H1 (cell line): Measurements from ENCODE around the gene DKKL1. TPM values are rescaled to one million over a fixed set of nuclear protein-coding genes. Genes with fewer than 3 reads are reported as not detected.

Source experiments
- CTCF ChIA-PET: fragments of 300-600 bp; sonication (Branson Sonifier 250); formaldehyde crosslinking; loops from one replicate; lab custom pipeline; 2021; ENCODE audit not compliant: partially characterized antibody; lab: Charles Lee
- POLR2A ChIA-PET: fragments of 300-600 bp; sonication (Branson Sonifier 250); formaldehyde crosslinking; loops from one replicate; lab custom pipeline; 2021; ENCODE audit warnings: inconsistent platforms; ENCODE audit not compliant: partially characterized antibody; lab: Charles Lee
- DNase-seq, 2 experiments: peaks; one replicate each; pipeline versions ENCODE4 v3.0.0 to v3.0.0-alpha.2; 2010 to 2022; ENCODE audit warnings: low spot score in 2 of 2, low read depth in 1 of 2, mixed read lengths in 1 of 2
- FAIRE-seq: peaks from 2 replicates; lab custom pipeline; 2011; peaks lifted over from hg19 to GRCh38; lab: Jason Lieb, UNC
- H2AFZ ChIP-seq: 2 replicates; pipeline ENCODE4 v1.8.1; 2012; ENCODE audit warnings: low read length, inconsistent platforms
- H2AK5ac ChIP-seq: 2 replicates; pipeline ENCODE4 v1.6.1; 2013; ENCODE audit warnings: low read depth, low read length
- H2BK120ac ChIP-seq: replicated peaks from 2 replicates; pipeline ENCODE3; 2013; ENCODE audit warnings: low read depth, low read length, inconsistent platforms
- H2BK12ac ChIP-seq: 2 replicates; pipeline ENCODE4 v1.6.1; 2013; ENCODE audit warnings: low read depth, low read length
- H2BK15ac ChIP-seq: 2 replicates; pipeline ENCODE4 v1.6.1; 2013; ENCODE audit warnings: low read length
- H2BK20ac ChIP-seq: 2 replicates; pipeline ENCODE4 v1.6.1; 2013; ENCODE audit warnings: low read length
- H2BK5ac ChIP-seq: 2 replicates; pipeline ENCODE4 v1.6.1; 2013; ENCODE audit warnings: low read depth, low read length
- H3K14ac ChIP-seq: 2 replicates; pipeline ENCODE4 v1.6.1; 2013; ENCODE audit warnings: inconsistent platforms; ENCODE audit not compliant: insufficient read length
- H3K18ac ChIP-seq: 2 replicates; pipeline ENCODE4 v1.6.1; 2013; ENCODE audit warnings: low read length; ENCODE audit errors: extremely low read depth
- H3K23ac ChIP-seq: 2 replicates; pipeline ENCODE4 v1.6.1; 2013; ENCODE audit warnings: inconsistent platforms; ENCODE audit not compliant: insufficient read length
- H3K23me2 ChIP-seq: 2 replicates; pipeline ENCODE4 v1.6.1; 2013; ENCODE audit warnings: low read depth, low read length
- H3K27ac ChIP-seq: 2 replicates; pipeline ENCODE4 v1.6.1; 2011; ENCODE audit warnings: low read depth, low read length, inconsistent platforms
- H3K27me3 ChIP-seq, 4 experiments: replicated peaks in 1 of 4; 1 replicate in 1 of 4; 2 replicates in 3 of 4; pipeline versions ENCODE4 v1.6.1 to v1.8.1; 2011 to 2013; ENCODE audit warnings: low read length in 3 of 4, mild to moderate bottlenecking in 3 of 4, inconsistent platforms in 2 of 4, mixed read lengths in 2 of 4, moderate library complexity in 1 of 4; ENCODE audit not compliant: control insufficient read depth in 3 of 4, insufficient read depth in 3 of 4; ENCODE audit errors: extremely low read depth in 1 of 4
- H3K36me3 ChIP-seq, 4 experiments: 2 replicates each; pipeline versions ENCODE4 v1.6.1 to v1.8.1; 2011 to 2013; ENCODE audit warnings: mild to moderate bottlenecking in 4 of 4, low read length in 3 of 4, moderate library complexity in 2 of 4, control low read depth in 1 of 4, inconsistent platforms in 1 of 4; ENCODE audit not compliant: insufficient read depth in 4 of 4, control insufficient read depth in 2 of 4
- H3K4ac ChIP-seq: replicated peaks from 2 replicates; pipeline ENCODE3; 2013; ENCODE audit warnings: low read length, low read depth, mixed read lengths, inconsistent platforms; ENCODE audit not compliant: insufficient read length
- H3K4me1 ChIP-seq, 4 experiments: replicated peaks in 1 of 4; 1 replicate in 1 of 4; 2 replicates in 3 of 4; pipeline versions ENCODE4 v1.6.1 to v1.8.1; 2011 to 2013; ENCODE audit warnings: low read length in 3 of 4, inconsistent platforms in 2 of 4, mixed read lengths in 1 of 4; ENCODE audit not compliant: insufficient read depth in 4 of 4, control insufficient read depth in 3 of 4
- H3K4me2 ChIP-seq, 2 experiments: 2 replicates each; pipeline versions ENCODE4 v1.6.1 to v1.8.1; 2011 to 2013; ENCODE audit warnings: low read depth in 2 of 2, low read length in 2 of 2, control low read depth in 1 of 2, inconsistent platforms in 1 of 2, mild to moderate bottlenecking in 1 of 2; ENCODE audit not compliant: insufficient read depth in 1 of 2
- H3K4me3 ChIP-seq, 4 experiments: fragments of 200-600, 300-600 bp in 1 of 4; sonication (generic), shearing (Covaris generic), sonication (Bioruptor Twin) in 1 of 4; 2 replicates each; pipeline versions ENCODE4 v1.5.1 to v1.8.1; 2011 to 2016; ENCODE audit warnings: low read length in 4 of 4, low read depth in 3 of 4, control low read depth in 2 of 4, inconsistent platforms in 2 of 4, mild to moderate bottlenecking in 2 of 4, mixed read lengths in 1 of 4, moderate library complexity in 1 of 4; ENCODE audit not compliant: insufficient read depth in 2 of 4; ENCODE audit errors: extremely low read depth in 1 of 4
- H3K56ac ChIP-seq: replicated peaks from 2 replicates; pipeline ENCODE3; 2013; ENCODE audit warnings: low read depth, mild to moderate bottlenecking, mixed read lengths, low read length, inconsistent platforms; ENCODE audit not compliant: insufficient read length
- H3K79me1 ChIP-seq: 2 replicates; pipeline ENCODE4 v1.6.1; 2013; ENCODE audit warnings: low read depth, low read length, control low read depth
- H3K79me2 ChIP-seq, 2 experiments: 2 replicates each; pipeline versions ENCODE4 v1.6.1 to v1.8.1; 2012 to 2013; ENCODE audit warnings: low read length in 2 of 2, mild to moderate bottlenecking in 2 of 2, inconsistent platforms in 1 of 2; ENCODE audit not compliant: insufficient read depth in 2 of 2, control insufficient read depth in 1 of 2
- H3K9ac ChIP-seq, 4 experiments: replicated peaks in 1 of 4; 1 replicate in 1 of 4; 2 replicates in 3 of 4; pipeline versions ENCODE4 v1.6.1 to v1.8.1; 2011 to 2013; ENCODE audit warnings: low read depth in 3 of 4, low read length in 3 of 4, control low read depth in 2 of 4, mild to moderate bottlenecking in 2 of 4, moderate library complexity in 2 of 4, inconsistent platforms in 1 of 4; ENCODE audit errors: extremely low read depth in 1 of 4
- H3K9me3 ChIP-seq, 2 experiments: 2 replicates each; pipeline versions ENCODE4 v1.6.1 to v1.8.1; 2012 to 2013; ENCODE audit warnings: mild to moderate bottlenecking in 2 of 2, moderate library complexity in 2 of 2, control low read depth in 1 of 2, inconsistent platforms in 1 of 2, low read depth in 1 of 2, low read length in 1 of 2, mixed read lengths in 1 of 2; ENCODE audit not compliant: insufficient read depth in 2 of 2
- H4K20me1 ChIP-seq, 2 experiments: replicated peaks in 1 of 2; 2 replicates each; pipeline versions ENCODE3 to v1.8.1; 2011 to 2013; ENCODE audit warnings: inconsistent platforms in 2 of 2, low read length in 2 of 2, mild to moderate bottlenecking in 1 of 2; ENCODE audit not compliant: insufficient read depth in 2 of 2, control insufficient read depth in 1 of 2
- H4K5ac ChIP-seq: 2 replicates; pipeline ENCODE4 v1.6.1; 2013; ENCODE audit warnings: low read length, low read depth, mixed read lengths, inconsistent platforms; ENCODE audit not compliant: insufficient read length
- H4K8ac ChIP-seq: 2 replicates; pipeline ENCODE4 v1.8.0; 2013; ENCODE audit warnings: mild to moderate bottlenecking, moderate library complexity, low read length, inconsistent platforms; ENCODE audit not compliant: insufficient read depth; ENCODE audit errors: extremely low read depth
- H4K91ac ChIP-seq: replicated peaks from 2 replicates; pipeline ENCODE3; 2013; ENCODE audit warnings: low read length, mixed read lengths, inconsistent platforms; ENCODE audit not compliant: insufficient read length
- E2F6 ChIP-seq: IDR thresholded peaks from 2 replicates; pipeline ENCODE4 v1.6.1; 2012; ENCODE audit warnings: inconsistent platforms
- HDAC2 ChIP-seq, 2 experiments: fragments of 300-600 bp in 1 of 2; sonication (generic) in 1 of 2; IDR thresholded peaks; 2 replicates each; pipeline ENCODE4 v1.6.1; 2011 to 2012; ENCODE audit warnings: low read depth in 2 of 2, low read length in 2 of 2, mild to moderate bottlenecking in 2 of 2, moderate library complexity in 2 of 2, borderline replicate concordance in 1 of 2, inconsistent platforms in 1 of 2
- JUND ChIP-seq: IDR thresholded peaks from 2 replicates; pipeline ENCODE4 v1.6.1; 2011; ENCODE audit warnings: mild to moderate bottlenecking, improper control_type of control experiment, low read length
- KDM5A ChIP-seq: fragments of 200-600 bp; IDR thresholded peaks from 2 replicates; pipeline ENCODE4 v1.7.1; 2012; ENCODE audit warnings: mild to moderate bottlenecking, low read length, inconsistent platforms, mixed read lengths
- NANOG ChIP-seq: IDR thresholded peaks from 2 replicates; pipeline ENCODE4 v1.6.1; 2011; ENCODE audit warnings: low read length, low read depth, mild to moderate bottlenecking, inconsistent platforms; ENCODE audit not compliant: insufficient read depth, poor library complexity, severe bottlenecking
- SIX5 ChIP-seq: IDR thresholded peaks from 2 replicates; pipeline ENCODE4 v1.6.1; 2011; ENCODE audit warnings: mild to moderate bottlenecking, low read depth, low read length
- SP4 ChIP-seq: IDR thresholded peaks from 2 replicates; pipeline ENCODE4 v1.6.1; 2012; ENCODE audit warnings: low read length, inconsistent platforms
- SUZ12 ChIP-seq: fragments of 200-600 bp; sonication (generic); IDR thresholded peaks from 2 replicates; pipeline ENCODE4 v1.6.1; 2012; ENCODE audit warnings: mild to moderate bottlenecking, inconsistent platforms, low read length, moderate library complexity, mixed read lengths
- WGBS, 2 experiments: shearing (Covaris generic) in 1 of 2; methylation state at CpG; one replicate each; pipeline versions ENCODE4 v1.1.6 to v1.1.7; 2013 to 2015; ENCODE audit warnings: low lambda C conversion rate in 2 of 2, mixed read lengths in 2 of 2, inconsistent platforms in 1 of 2, low coverage in 1 of 2, missing lambda C conversion rate in 1 of 2; ENCODE audit not compliant: insufficient replicate concordance in 2 of 2, insufficient coverage in 1 of 2, insufficient read length in 1 of 2; ENCODE audit errors: extremely low coverage in 1 of 2, missing lambda C conversion rate in 1 of 2; 5-methylcytosine and 5-hydroxymethylcytosine counted together
- polyA plus RNA-seq, 7 experiments: library from polyadenylated mRNA; depleted of rRNA in 3 of 7; stranded (reverse) in 5 of 7; unstranded in 2 of 7; fragments of >200 nt in 5 of 7; fragments of 200-250 nt in 2 of 7; gene quantifications; 1 replicate in 5 of 7; 2 replicates in 1 of 7; 4 replicates in 1 of 7; pipeline versions ENCODE4 v1.2.1 to v1.2.3, GENCODE V29; 2011 to 2013; ENCODE audit warnings: missing spikeins in 2 of 7, mixed read lengths in 2 of 7
- total RNA-seq: library from RNA; stranded (reverse); fragmentation: NEBNext Ultra II Directional; extraction: Animal tissue kit (Norgen Biotek cat#: 25700); gene quantifications from 2 replicates; pipeline ENCODE4 v1.2.1, GENCODE V29; 2021

The DKKL1 gene
- total and polyA plus RNA-seq, 2 of the 8 experiments (the other 6 are each of a cell fraction or from before 2014, with no cell fraction given) = 2.6 to 6.8 TPM

DNA sequence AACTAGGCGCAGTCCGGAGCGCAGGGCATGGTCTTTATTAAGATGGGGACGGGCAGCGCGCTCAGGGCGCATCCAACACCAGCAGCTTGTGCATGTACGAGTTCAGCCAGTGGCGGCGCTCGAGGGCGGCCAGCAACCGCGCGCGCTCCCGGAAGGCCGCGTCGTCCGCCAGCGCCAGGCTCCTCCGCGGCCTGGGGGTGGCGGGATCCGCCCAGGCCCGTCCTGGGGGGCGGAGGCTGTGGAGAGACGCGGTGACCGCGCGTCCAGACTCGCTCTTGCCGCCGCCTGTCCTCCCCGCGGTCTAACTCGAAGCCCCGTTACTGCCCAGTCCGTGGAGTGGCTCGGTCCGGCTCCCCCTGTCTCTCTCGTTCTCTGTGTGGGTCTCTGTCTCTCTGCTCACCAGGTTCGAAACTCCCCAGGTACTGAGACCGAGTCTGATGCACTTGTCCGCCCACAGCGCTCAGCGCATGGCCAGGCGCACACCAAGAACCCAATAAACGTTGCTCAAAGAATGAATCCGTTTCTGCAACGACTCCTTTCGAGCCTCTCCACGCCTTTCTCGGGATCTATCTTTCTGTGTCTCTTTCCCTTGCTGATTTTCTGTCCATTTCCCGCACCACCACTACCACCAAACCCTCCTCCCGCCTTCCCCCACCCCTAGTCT lies 58.9 kb downstream of the DKKL1 start:
- Histone ChIP-seq H3K4me1 (peaks cover 7 to 29% (median 19%) of the 10 kb centered on the region in 4 experiments), H3K23ac (no peak overlapping the region), H4K5ac (peak overlapping the region; percentile 12), H3K9ac (no peak overlapping the region), H4K8ac (no peak overlapping the region; the same call in none of the 2 replicates), H2BK120ac (no peak overlapping the region), H2AK5ac (no peak overlapping the region), H2AFZ (peak overlapping the region; percentile 17; the same call in 1 of the 2 replicates), H3K36me3 (no peaks in the 10 kb centered on the region), H2BK20ac (no peak overlapping the region), H3K4me2 (peak overlapping the region; percentile 85 to 88), H4K91ac (no peak overlapping the region), H4K20me1 (no peaks in the 10 kb centered on the region), H3K79me1 (no peaks in the 10 kb centered on the region), H2BK15ac (peak overlapping the region; percentile 82; the same call in 1 of the 2 replicates), H3K4ac (no peak overlapping the region), H3K27me3 (peaks cover 23 to 61% (median 56%) of the 10 kb centered on the region in 4 experiments), H2BK5ac (no peak overlapping the region), H3K27ac (no peak overlapping the region), H3K9me3 (no peaks in the 10 kb centered on the region), H2BK12ac (no peak overlapping the region; the same call in 1 of the 2 replicates), H3K23me2 (peaks cover 12% of the 10 kb centered on the region; the same call in 1 of the 2 replicates), H3K18ac (peak overlapping the region; percentile 51), H3K14ac (no peak overlapping the region), H3K4me3 (peak overlapping the region in 3 of 4 experiments; percentile 23 to 59 (median 28); a peak in 5 of 8 replicates), H3K79me2 (no peaks in the 10 kb centered on the region), H3K56ac (no peak overlapping the region)
- 6% methylated on average over 44 of the region's 58 CpGs; no CpG with 5 or more reads in 1 of the 2 experiments for WGBS, 2 experiments
- no peak for FAIRE-seq
- POLR2A ChIA-PET = interaction anchor here (0.9 to 1.4 kb wide), 3 partner anchors 9 to 25 kb away, joined by 3 to 4 read pairs (median 4); no protein-coding TSS in a partner anchor
- CTCF ChIA-PET = interaction anchor here (0.6 to 14.7 kb wide), 11 partner anchors 9 to 57 kb away, joined by 3 to 291 read pairs (median 6); partner anchors contain the start of gene PIH1D1
- DNase-seq = peak in 1 of 2 experiments; percentile 93
- TF ChIP-seq HDAC2 (IDR thresholded peaks at IDR 0.05; ENCODE audit: borderline replicate concordance in 1 of 2, low read depth in 2 of 2, low read length in 2 of 2) = 0 out of 4 replicates have a peak, but pooled peaks of 1 of the 2 experiments have one; percentile 64
- TF ChIP-seq SIX5 = no peak
- no peak for TF ChIP-seq NANOG
- TF ChIP-seq E2F6 = peak; percentile 87
- TF ChIP-seq SP4 = no peak
- no peak for TF ChIP-seq KDM5A
- no peak; the same call in none of the 2 replicates for TF ChIP-seq SUZ12
- TF ChIP-seq JUND = no peak
